Astrocyte of the cerebellum (primary cell): ENCODE measurements around the gene IER5.

Experiments
- DNase-seq: peaks from one replicate; pipeline ENCODE4 v3.0.0-alpha.2; 2011; ENCODE audit warnings: low read depth
- H3K4me3 ChIP-seq: 2 replicates; pipeline ENCODE4 v1.5.1; 2011; ENCODE audit warnings: mild to moderate bottlenecking, low read depth, low read length, moderate library complexity
- in situ Hi-C: cut with HindIII; loops from 2 replicates; pipeline ENCODE4 v1.10.0; 2017; ENCODE audit warnings: low sequenced_read_pairs
- TF ChIP-seq, protein P1 (sequence below): IDR thresholded peaks from 2 replicates; pipeline ENCODE4 v1.5.1; 2012; ENCODE audit warnings: low read length, low read depth, moderate library complexity, mild to moderate bottlenecking; ENCODE audit errors: missing control alignments

IER5 gene

DNA sequence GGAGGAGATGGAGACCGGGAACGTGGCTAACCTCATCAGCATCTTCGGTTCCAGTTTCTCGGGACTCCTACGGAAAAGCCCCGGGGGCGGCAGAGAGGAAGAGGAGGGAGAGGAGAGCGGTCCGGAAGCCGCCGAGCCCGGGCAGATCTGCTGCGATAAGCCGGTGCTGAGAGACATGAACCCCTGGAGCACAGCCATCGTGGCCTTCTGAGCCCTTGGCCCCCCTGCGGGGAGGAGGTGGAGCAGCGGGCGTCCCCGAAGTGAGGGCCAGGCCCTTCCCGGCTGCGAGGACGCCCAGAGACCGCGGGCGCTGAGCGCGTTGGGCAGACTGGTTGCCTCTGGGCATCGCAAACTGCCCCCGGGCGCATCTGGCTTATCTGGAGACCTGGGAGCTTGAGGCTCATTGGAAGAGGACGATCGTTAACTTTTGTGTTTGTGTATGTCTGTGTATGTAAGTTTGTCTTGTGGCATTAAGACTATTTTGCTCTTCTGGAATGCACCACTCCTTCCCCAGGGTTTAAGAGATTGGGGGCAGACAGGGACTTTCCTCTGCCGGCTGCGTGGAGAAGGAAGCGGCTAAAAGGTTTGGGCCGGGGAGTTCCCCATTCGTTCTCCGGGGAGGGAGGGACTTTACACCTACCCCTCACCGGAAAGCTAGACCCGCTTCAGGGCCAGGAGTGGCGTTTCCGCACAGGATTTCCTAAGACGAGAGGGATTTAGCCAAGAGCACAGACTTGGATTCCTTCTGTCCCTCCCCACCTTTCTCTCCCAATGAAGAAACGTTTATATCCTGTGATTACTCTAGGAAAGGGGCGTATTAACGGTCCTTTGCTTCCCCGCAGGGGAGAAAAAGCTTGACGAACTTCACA, 1.4 kb downstream of the IER5 start:
- in situ Hi-C loops = loop anchor here (5.0 kb wide), 4 partner anchors 37 to 98 kb away; no protein-coding TSS in a partner anchor
- TF ChIP-seq, protein P1, sequence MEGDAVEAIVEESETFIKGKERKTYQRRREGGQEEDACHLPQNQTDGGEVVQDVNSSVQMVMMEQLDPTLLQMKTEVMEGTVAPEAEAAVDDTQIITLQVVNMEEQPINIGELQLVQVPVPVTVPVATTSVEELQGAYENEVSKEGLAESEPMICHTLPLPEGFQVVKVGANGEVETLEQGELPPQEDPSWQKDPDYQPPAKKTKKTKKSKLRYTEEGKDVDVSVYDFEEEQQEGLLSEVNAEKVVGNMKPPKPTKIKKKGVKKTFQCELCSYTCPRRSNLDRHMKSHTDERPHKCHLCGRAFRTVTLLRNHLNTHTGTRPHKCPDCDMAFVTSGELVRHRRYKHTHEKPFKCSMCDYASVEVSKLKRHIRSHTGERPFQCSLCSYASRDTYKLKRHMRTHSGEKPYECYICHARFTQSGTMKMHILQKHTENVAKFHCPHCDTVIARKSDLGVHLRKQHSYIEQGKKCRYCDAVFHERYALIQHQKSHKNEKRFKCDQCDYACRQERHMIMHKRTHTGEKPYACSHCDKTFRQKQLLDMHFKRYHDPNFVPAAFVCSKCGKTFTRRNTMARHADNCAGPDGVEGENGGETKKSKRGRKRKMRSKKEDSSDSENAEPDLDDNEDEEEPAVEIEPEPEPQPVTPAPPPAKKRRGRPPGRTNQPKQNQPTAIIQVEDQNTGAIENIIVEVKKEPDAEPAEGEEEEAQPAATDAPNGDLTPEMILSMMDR = no peak
- H3K4me3 ChIP-seq = peak overlapping the region; percentile 72
- DNase-seq = no peak

DNA sequence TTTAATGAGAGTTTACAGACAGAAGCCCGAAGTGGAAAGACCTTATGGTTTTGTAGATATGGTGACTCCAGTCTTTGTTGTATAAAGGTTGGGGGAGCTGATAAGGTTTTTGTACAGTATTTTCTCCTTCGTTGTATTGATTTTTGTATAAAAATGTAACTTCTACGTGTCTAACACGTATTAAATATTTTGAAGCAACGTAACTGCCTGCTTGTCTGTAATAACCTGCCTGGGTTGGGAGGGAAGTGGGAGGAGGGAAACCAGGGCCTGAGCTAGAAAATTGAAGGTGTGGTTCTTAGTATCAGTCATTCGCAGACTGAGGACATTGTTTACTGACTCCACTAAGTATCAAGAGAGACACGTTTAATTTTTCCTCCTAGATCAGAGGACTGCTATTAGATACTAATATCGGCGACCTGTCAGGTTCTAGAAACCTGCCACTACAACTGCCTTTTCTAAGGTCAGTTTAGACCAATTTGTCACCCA, 2.2 kb downstream of the IER5 start:
- TF ChIP-seq, protein P1 = no peak
- H3K4me3 ChIP-seq = peak overlapping the region; percentile 72
- DNase-seq = no peak
- in situ Hi-C loops = loop anchor here (5.0 kb wide), 4 partner anchors 37 to 98 kb away; no protein-coding TSS in a partner anchor

DNA sequence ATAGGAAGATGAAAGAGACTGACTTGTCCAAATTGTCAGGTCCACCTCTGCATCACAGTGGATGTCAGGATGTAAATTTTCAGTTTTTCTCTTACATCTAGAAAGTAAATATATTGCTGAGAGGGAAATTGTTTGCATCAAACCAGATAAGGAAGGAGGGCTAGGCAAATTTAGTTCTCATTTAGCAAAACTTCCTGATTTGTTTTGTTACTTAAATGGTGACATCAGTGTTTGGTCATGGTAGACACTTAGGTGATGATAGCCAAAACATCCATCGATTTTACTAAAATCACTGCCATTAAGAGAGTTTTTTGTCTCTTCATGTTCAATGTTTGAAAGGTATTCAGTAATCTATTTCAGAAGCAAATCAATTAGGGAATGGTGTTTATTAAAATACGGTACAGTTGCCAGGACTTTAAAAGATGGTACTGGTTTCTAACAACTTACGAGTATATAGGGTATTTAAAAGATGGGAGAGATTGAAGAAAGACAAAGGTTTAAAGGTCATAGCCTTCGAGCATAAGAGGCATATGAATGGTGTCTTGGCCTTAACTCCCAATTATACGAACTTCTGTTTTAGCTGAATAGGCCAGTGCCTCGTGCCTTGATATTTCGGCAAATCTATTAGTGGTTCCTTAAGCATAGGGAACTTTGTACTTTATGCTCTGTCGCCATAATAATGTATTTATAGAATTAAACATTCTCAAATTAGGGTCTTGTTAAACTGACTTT, 3.0 kb downstream of the IER5 start:
- TF ChIP-seq, protein P1 = no peak
- no peak for DNase-seq
- in situ Hi-C loops = loop anchor here (5.0 kb wide), 4 partner anchors 36 to 99 kb away; no protein-coding TSS in a partner anchor
- peak overlapping the region; percentile 72 for H3K4me3 ChIP-seq

DNA sequence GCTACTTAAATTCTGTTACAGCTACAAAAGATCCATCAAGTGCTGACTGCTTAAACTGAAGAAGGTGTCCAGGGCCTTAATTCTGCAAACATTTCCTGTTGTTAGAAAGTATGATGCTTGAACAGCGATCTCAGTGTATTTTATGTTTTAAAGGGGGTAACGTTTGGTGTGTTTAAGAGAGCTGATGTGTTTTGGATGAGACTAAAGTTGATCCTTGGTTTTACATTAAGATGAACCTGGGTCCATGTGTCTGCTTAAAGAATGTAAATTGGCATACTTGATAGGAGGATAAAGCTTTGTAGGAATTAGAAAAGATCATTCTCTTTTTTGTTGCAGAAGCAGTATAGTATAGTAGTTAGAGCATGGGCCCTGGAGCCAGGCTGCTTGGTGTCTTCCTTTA, 3.6 kb downstream of the IER5 start:
- TF ChIP-seq, protein P1 = no peak
- in situ Hi-C loops = loop anchor here (5.0 kb wide), 4 partner anchors 35 to 100 kb away; no protein-coding TSS in a partner anchor
- no peak for DNase-seq
- H3K4me3 ChIP-seq = peak overlapping the region; percentile 72

DNA sequence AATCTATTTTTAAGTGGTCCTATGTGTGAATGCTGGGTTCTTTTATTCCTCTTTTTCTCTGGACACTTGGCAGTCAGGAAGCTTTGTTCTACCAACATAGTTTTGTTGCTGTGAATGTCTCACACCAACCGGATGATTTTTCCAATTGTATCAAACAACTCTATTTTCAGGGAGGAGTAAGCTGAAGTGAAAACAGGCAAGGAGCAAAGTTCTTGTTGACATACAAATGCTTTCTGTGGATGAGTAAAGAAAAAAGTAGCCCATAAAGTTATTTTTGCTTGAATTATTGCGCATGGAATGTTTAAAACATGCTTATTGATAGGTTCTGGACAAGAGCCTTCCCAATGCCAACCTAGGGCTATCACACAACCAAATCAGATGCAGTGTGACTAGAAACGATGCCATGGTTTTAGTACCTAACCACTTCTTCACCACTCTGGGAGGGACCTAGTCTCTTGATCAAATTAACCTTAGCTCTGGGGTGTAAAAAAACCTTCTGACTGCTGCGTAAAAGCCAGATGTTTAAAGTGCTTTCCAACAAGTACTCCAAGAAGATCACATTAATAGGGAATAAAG, 4.5 kb downstream of the IER5 start:
- DNase-seq = no peak
- H3K4me3 ChIP-seq = peak overlapping the region; percentile 7
- in situ Hi-C loops = loop anchor here (5.0 kb wide), 4 partner anchors 34 to 101 kb away; no protein-coding TSS in a partner anchor
- TF ChIP-seq, protein P1 = no peak
